Fibroblast of gingiva (primary cell): ENCODE results near the gene KPNB1.

ENCODE experiments used
- DNase-seq: peaks from one replicate; pipeline ENCODE4 v3.0.0-alpha.2; 2011; ENCODE audit warnings: low read depth

The KPNB1 gene

DNA sequence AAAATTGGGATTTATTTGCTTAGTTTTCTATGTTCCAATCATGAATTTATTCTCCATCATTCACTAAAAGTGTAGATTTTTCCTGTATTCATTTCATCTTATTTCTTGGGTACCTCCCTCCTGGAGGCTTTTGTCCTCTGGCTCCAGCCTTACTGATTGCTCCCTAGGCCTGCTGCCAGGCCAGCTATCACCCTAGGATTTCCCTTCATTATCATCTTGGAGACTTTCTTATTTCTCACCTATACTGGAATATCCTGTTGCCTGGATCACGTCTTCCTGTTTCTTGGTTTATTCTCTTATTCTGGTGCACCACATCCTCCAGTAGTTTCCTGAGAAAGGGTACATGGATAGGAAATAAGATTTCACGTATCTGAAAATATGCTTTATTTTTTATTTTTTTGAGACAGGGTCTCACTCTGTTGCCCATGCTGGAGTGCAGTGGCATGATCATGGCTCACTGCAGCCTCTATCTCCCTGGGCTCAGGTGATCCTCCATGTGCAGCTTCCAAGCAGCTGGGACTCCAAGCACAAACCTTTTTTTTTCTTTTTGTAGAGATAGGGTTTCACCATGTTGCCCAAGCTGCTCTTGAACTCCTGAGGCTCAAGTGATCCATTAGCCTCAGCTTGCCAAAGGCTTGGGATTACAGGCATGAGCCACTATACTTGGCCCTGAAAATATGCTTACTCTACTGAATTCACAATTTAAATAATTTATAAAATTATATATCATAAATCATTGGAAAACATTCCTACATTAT is 13.3 kb upstream of the KPNB1 start:
- peak; percentile 24 for DNase-seq

DNA sequence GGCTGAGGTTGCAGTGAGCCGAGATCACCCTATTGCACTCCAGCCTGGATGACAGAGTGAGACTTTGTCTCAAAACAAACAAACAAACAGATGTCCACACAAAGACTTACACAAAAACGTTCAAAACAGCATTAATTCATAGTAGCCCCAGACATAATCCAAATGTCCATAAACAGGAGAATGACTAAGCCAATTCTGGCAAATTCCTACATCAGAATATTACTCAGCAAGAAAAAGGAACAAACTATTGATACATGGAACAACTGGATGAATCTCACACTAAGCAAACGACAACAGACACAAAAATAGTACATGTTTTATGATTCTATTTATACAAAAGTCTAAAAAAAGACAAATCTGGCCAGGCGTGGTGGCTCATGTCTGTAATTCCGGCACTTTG is 10.8 kb upstream of the KPNB1 start:
- no peak for DNase-seq

- no peak for DNase-seq
These were observed 9.6 kb upstream of the KPNB1 start for GRCh38 chr17:47640076-47640475.

DNA sequence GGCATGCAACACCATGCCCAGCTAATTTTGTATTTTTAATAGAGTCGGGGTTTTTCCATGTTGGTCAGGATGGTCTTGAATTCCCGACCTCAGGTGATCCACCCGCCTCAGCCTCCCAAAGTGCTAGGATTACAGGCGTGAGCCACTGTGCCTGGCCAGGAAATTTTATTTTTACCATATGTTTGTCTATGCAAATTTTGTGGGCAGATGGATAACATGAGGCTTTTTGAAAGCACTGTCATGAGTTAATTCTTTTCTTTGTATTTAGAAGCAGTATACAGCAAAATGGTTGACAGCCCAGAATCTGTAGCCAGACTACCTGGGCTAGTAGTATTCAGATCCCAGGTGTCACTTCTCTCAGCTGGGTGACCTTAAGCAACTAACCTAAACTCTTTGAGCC is 8.5 kb upstream of the KPNB1 start:
- DNase-seq: no peak

GRCh38 chr17:47643116-47643515 is 6.6 kb upstream of the KPNB1 start:
- no peak for DNase-seq

DNA sequence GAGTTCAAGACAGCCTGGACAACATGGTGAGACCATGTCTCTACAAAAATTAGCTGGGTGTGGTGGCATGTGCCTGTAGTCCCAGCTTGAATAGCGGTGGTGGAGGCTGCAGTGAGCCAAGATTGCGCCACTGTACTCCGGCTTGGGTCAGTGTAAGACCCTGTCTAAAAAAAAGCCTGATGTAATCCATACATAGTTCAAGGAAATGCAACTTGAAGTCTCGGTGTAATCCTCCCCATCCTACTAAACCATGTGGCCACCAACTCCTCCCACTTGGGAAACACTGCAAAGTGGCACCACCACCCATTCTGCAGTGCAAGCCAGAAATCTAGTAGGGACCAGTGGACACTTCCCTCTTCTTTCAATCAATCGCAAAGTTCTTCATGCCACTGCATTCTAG is 5.4 kb upstream of the KPNB1 start:
- no peak for DNase-seq

- DNase-seq: no peak
These were observed 329 bp downstream of the KPNB1 start for GRCh38 chr17:47649972-47650524.

GRCh38 chr17:47650525-47651522 is 1.1 kb downstream of the KPNB1 start:
- DNase-seq: peak; percentile 98

- DNase-seq: no peak
These were observed 2.0 kb downstream of the KPNB1 start for GRCh38 chr17:47651704-47652103.

- no peak for DNase-seq
These were observed 2.9 kb downstream of the KPNB1 start for GRCh38 chr17:47652570-47652969.

- no peak for DNase-seq
These were observed 3.7 kb downstream of the KPNB1 start for GRCh38 chr17:47653442-47653841.

GRCh38 chr17:47654991-47655390 is 5.3 kb downstream of the KPNB1 start:
- no peak for DNase-seq

- DNase-seq: no peak
These were observed 10.4 kb downstream of the KPNB1 start for GRCh38 chr17:47660064-47660492.

DNA sequence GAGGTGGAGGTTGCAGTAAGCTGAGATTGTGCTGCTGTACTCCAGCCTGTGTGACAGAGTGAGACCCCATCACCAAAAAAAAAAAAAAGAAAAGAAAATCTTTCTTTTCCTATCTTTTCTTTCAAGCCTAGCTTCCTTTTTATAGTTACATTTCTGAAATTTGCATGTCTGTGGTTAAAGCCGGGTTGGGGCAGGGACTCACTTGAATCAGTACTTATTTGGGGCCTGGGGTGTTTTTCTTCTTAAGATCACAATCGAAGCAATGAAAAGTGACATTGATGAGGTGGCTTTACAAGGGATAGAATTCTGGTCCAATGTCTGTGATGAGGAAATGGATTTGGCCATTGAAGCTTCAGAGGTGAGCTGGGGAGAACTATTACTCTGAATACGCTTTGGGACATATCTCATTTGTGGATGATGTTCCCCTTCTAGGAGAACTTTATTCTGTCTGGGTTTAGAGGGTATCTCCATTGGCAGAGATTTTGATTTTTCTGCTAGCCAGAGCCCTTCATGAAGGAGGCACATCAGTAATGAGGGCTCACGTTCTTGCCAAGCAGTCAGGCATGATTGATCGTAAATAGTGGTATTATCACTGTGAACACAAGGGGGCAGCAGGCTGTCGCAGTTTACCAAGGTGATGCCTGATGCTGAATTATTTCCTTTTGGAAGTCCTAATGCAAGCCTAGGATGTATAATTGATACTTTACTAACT is 14.3 kb downstream of the KPNB1 start:
- peak; percentile 62 for DNase-seq

GRCh38 chr17:47664624-47664941 is 14.9 kb downstream of the KPNB1 start:
- DNase-seq: no peak

DNA sequence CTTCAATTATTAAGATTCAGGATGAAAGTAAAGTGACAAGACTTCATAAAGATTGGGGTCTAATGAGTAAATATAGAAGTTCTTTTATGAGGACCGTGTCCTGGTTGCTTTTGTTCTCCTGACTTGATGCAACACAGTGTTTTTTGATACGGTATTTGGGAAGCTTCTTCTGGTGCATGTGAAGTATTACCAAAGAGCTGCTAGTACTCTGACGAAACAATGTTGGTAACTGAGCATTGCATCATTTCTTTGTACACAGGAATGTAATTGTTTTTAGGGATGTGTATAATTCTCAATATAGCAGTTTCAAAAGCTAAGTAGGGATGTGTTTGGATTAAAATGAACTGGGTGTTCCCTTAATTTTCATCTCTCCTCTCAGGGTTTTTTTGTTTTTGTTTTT is 15.9 kb downstream of the KPNB1 start:
- peak; percentile 90 for DNase-seq

- DNase-seq: peak; percentile 26
These were observed 19.4 kb downstream of the KPNB1 start for GRCh38 chr17:47669081-47669480.

DNA sequence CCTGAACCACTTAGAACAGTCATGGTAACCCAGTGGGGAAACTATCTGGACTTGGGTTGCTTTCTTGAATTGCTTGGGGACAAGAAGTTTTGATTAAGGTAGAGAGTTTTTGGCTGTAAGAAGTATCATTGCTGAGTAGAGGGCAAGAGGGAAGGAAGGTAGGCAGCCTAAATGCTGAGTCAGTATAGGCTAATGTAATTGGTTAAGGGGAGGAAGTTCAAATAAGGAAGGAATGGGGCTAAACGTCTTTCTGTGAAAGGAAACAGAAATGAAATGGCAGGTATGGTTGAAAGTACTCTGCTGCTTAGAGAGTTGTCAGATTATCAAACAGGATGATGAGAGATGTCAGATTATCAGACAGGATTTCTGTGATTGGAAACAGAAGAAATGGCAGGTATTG is 20.3 kb downstream of the KPNB1 start:
- DNase-seq: no peak

- DNase-seq: no peak
These were observed 24.8 kb downstream of the KPNB1 start for GRCh38 chr17:47674499-47674898.

- no peak for DNase-seq
These were observed 25.9 kb downstream of the KPNB1 start for GRCh38 chr17:47675380-47676198.

- no peak for DNase-seq
These were observed 26.4 kb downstream of the KPNB1 start for GRCh38 chr17:47676199-47676472.
